Stimulated activated CD4-positive, alpha-beta T cell treated with anti-CD3 and anti-CD28 coated beads, TNF-alpha, amount 100 ng/mL, for 48 hours (primary cell): ENCODE data around the gene THSD4.
"Not testable (repeated sequence)": the region's sequence is repeated elsewhere in the genome, so short reads cannot be mapped to it uniquely, and the experiment has no call there.

Experiments
- DNase-seq, 3 donors: peaks; one replicate each; pipeline ENCODE4 v3.0.0-alpha.2; 2020; ENCODE audit warnings: low read depth in 3 of 3

Gene THSD4

DNA sequence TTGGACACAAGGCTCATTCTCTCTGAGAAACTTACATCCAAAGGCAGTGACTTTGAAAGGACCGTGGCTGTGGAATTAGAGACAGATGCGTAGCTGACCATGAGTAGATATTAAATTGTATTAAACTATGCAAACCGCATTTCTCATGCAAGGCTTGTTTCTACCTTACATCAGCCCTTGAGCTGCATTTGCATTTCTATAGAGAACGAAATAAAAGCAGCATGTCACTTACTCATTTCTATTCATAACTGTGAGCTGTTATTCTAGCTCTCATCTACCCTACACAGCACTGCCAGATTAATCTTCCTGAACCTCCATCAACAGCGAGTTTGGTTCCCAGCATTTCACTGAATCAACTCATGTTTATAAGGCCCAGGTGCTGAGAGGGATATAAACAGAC is 72.3 kb downstream of the THSD4 start:
- no peak for DNase-seq

- DNase-seq, result no peak
Measured at GRCh38 chr15:71189718-71190117, 74.4 kb downstream of the THSD4 start.

DNA sequence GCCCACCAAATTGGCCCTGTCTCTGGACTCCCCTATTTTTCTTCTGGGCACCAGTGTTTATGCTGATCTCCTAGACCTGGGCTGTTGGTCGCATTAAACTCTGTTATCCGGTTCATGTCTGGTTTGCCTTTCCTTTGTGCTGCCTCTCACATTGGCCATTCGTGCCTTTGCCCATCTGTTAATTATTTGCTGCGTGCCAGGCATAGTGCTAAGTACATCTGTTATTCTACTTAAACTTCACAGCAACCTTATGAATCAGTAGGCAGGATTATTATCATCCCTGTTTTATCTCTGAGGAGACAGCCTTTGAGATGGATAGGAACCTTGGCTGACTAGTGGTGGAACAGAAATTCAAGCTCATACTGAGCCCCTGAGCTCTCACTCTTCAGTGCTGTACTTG is 76.0 kb downstream of the THSD4 start:
- DNase-seq, result no peak

DNA sequence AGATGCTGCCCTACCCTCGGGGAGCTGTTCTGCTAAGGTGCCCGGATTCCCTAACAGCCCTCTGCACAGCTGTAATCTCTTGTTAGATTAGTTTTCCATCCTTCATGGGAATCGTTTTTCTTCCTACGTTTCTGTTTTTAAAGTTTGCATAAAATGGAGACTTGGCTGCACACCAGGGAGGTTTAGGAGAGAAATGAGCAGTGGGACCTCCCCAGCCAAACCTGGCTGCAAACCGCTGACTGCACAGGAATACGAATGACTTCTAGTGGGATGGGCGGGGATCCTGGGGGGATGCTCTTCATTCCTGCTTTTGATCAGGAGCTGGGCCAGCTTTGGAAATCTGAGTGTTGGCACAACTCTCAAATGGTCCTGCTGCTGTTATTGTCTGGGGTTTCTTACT is 77.5 kb downstream of the THSD4 start:
- DNase-seq, result no peak

DNA sequence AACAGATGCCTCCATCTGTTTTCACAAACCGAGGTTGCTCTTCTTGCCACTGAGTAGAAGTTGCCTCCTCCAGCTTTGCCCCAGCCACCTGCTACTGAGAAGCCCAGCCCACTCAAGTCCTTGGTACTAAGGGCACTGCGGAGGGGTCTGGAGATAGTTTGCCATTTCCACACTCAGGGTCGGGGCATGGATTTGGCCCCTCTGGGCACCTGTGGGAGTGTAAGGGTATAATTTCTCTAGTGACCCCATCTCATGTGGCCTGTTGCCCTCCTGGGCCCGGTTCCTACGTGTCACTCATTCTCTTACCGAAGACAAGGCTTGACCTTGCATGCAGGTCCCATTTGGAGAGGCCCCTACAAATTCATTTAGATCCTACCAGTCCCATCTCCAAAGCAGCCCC is 79.0 kb downstream of the THSD4 start:
- DNase-seq, result no peak

DNA sequence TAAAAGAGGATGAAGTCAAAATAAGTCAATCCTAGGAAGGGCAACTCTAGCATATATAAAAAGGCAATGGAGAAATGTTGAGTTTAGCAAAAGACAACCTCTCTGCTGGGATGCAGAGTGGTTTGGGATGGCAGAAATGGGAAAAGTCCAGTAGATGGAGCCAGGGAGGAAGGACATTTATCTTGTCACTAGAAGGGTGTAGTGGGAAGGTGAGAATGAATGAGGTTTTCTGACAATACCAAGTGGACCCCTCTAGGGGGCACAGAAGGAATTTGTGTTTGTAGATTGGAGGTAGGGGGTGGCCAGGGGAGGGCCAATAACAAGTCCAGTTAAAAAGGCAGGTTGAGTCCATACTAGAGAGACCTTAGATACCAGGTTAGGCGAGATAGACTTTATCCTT is 80.0 kb downstream of the THSD4 start:
- DNase-seq, result no peak

DNA sequence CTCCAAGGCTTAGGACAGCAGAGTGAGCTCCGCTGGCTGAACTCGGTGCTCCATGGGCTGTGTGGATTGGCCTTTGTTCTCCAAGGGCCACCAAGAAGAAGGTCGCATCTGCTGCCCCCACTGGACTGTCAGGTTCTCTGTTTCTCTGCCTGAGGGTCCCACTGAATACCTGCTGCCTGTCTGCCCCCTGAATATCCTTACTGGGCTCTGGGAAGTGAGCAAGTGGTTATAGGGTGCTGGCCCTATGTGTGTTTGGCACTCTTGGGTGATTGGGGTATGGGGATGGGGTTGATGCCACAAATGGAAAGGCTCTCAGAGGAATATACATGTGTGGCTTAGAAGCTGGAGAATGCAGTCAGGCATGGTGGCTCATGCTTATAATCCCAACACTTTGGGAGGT is 82.3 kb downstream of the THSD4 start:
- DNase-seq, result no peak

- DNase-seq, result no peak
Measured at GRCh38 chr15:71198846-71199245, 83.6 kb downstream of the THSD4 start.

DNA sequence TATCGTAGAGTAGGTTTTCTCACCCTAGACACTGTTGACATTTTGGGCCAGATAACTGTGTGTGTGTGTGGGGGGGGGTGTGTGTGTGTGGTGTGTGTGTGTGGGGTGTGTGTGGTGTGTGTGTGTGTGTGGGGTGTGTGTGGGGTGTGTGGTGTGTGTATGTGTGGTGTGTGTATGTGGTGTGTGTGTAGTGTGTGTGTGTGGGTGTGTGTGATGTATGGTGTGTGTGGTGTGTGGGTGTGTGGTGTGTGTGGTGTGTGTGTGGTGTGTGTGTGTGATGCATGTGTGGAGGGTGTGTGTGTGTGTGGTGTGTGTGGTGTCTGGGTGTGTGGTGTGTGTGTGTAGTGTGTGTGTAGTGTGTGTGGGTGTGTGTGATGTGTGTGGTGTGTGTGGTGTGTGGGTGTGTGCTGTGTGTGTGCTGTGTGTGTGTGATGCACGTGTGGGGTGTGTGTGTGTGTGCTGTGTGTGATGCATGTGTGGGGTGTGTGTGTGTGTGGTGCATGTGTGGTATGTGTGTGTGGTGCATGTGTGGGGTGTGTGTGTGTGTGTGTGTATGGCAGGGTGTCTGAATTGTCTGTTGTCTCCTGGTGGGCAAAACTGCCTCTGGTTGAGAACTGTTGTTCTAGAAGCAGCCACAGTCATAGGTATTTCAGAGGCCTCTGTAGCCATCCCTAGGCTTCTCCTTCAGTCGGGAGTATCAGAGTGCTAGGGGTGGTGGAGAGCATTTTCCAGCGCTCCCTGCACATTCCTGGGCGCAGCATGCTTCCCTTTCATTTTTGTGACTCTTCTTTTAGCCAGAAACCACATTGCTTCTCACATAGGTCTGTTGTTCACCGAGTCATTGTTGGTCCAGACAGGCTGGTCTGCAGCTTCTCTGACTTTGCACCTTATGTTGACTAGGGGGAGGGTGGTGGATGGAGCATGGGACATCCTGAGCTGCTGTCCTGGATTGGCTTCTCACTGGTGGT is 84.4 kb downstream of the THSD4 start:
- DNase-seq, result no peak

DNA sequence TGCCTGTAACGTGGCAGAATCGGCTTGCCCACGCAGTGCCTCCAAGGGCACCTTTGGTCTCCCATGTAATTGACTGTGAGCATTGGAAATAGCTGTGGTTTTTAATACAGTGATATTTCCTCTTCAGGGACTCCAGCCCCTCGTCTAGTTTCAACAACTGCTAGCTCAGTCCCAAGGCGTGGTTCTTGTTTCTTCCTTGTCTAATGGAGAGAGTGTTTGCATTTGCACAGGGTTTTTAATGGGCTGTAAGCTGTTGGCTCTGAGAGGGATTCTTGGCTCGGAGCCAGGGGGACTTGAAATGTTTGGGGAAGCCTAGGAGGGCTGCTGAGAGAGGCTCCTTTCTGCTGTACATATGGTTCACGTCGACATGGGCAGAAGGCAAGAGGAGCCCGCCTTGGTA is 86.2 kb downstream of the THSD4 start:
- no peak for DNase-seq

GRCh38 chr15:71202712-71203111 is 87.4 kb downstream of the THSD4 start:
- DNase-seq, result no peak

GRCh38 chr15:71203586-71204474 is 88.6 kb downstream of the THSD4 start:
- DNase-seq, result no peak

DNA sequence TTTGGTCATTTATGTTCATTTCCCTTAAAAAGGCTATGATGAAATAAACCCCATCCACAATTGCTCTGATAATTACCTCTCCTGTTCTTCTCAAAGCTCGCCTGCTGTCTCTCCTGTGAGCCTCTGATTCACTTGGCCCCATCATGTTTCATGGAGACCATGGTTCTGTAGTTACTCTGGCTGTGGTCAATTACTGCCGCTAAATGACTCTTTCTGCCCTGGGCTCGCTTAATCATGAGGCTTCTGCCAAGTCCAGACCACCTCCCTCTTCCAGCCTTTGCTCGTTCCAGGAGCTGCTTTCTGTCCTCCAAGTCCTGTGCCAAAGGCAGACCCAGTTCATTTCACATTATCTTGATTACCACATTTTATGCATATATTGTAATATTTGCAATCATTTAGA is 91.9 kb downstream of the THSD4 start:
- no peak for DNase-seq

- no peak for DNase-seq
Measured at GRCh38 chr15:71212146-71212545, 96.9 kb downstream of the THSD4 start.

DNA sequence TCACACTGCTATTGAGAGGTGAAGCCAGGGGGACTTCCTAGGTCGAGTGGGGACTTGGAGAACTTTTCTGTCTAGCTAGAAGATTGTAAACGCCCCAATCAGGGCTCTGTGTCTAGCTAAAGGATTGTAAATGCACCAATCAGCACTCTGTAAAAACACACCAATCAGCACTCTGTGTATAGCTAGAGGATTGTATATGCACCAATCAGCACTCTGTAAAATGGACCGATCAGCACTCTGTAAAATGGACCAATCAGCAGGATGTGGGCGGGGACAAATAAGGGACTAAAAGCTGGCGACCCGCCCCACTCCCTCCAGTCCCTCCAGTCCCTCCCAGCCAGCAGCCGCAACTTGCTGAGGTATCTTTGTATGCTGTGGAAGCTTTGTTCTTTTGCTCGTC is 98.7 kb downstream of the THSD4 start:
- not testable (repeated sequence) for DNase-seq

DNA sequence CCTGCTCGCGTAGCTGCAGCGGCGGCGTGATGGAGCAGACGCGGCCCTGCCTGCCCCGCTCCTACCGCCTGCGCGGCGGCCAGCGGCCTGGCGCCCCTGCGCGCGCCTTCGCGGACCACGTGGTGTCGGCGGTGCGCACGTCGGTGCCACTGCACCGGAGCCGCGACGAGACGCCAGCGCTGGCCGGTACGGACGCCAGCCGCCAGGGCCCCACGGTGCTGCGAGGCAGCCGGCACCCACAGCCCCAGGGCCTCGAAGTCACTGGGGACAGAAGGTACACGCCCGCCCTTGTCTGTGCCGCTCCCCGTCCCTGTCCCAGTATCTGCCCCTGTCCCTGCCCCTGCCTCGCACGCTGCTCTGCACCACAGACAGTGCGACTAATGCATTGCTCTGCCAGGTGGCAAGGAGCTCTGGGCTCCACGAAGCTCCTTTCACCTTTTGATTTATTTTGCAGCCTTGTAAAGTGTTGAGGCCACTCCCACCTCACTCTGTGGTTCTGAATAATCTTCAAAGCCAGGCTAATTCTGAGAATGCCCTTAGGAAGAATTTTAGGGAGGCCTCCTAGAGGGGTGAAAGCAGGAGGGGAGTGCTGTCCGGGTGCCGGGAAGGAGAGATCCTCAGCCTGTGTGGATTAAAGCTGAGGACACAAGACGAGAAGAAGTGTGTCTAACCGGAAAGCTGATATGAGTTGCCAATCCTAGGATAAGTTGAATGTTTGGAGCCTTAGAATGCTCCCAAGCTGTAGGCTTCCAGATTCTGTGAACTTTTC is 100.0 kb downstream of the THSD4 start:
- DNase-seq, result no peak

DNA sequence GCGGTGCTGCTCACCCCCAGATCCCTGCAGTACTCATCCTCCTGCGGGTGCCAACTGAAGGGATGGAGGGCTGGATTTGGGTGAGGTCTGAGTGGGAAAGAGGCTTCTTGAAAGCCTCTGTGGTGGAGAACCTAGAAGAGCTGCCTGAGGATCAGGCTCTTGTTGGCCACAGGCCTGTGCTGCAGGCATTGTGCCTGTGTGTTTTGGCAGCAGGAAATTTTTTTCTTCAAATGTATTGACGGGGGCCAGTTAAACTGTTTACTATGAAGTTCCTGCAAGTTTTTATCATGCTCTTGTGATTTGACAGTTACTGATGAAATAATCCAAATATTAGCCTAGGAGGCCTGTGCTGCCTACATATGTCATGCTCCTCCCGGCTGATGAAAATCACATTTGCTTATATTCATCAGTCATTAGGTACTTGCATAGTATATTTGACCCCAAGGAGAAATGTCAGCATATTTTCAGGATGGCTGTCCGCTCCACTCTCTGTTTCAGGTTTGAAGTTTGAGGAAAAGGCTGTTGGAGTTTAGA is 103.1 kb downstream of the THSD4 start:
- no peak for DNase-seq

DNA sequence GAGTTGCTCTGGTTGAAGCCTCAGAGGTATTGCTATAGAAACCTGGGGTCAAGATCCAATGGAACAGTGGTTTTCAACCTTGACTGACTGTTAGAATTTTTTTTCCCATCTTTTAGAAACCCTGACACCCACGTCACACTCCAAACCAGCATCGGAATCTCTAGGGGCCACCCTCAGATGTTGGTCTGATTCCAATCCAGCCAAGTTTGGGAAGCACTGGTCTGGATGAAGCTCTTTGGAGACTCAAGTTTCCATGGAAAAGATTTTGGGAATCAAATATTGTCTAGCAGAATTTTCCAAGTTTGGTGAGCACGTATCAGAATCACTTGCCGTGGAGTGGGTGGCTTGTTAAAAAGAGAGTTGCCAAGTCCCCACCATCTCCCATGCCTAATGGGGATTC is 103.8 kb downstream of the THSD4 start:
- DNase-seq, result no peak

- DNase-seq, result no peak
Measured at GRCh38 chr15:71219645-71220044, 104.4 kb downstream of the THSD4 start.

DNA sequence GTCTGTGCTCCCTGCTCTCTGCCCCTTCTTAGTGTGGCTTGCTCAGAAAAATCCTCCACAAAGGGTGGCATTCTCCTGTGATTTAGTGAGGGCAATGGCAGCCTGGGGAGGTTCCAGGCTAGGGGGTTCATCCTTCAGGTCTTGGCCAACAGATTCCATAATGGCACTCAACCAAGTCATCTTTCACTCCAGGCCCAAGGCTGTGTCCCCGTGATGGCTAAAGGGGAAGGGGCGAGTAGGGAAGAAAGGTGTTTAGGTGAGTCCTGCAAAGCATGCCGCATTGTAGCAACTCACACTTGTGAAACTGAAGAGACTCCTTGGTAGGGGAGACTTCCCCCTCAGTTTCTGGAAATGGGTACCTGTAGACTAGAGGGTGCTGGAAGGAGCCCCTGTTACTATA is 105.6 kb downstream of the THSD4 start:
- no peak for DNase-seq

GRCh38 chr15:71221417-71221816 is 106.1 kb downstream of the THSD4 start:
- no peak for DNase-seq

DNA sequence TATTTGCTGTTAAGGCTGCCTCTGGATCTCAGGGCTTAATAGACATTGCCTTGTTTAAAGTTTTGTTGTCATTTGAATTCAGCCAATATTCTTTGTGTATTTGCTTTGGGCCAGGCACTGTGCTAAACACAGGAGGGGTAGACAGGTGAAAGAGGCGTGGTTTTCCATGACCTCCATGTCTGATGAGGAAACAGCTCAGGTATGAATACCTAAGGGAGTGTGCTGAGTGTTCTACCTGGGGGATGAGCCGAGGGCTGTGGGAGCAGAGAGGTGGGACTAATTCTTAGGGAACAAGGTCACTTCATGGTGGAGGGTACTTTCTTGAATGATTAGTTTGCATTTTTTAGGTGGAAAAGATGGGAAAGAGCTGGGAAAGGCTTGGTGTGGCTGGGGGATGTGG is 108.2 kb downstream of the THSD4 start:
- no peak for DNase-seq
